Endothelial cell of umbilical vein (primary cell): Measurements from ENCODE around the gene RTL10. TPM values are rescaled to one million over a fixed set of nuclear protein-coding genes. Genes with fewer than 3 reads are reported as not detected.
A peak's percentile ranks its signal among the peaks of the same experiment; 100 is the strongest.

Experiments used
- BruUV-seq: library from RNA; stranded (reverse); fragments of 400-500 nt; replicated peaks from 2 replicates; lab custom pipeline; 2021; lab: Mats Ljungman, UMichigan
- CTCF ChIA-PET: fragments of 300-600, 350-600 bp; sonication (Branson Sonifier 250); formaldehyde crosslinking; loops from one replicate; lab custom pipeline; 2021; ENCODE audit warnings: antibody characterized with exemption, inconsistent platforms; lab: Charles Lee
- POLR2A ChIA-PET: fragments of 300-600, 350-600 bp; sonication (Branson Sonifier 250); formaldehyde crosslinking; loops from one replicate; lab custom pipeline; 2021; ENCODE audit warnings: antibody characterized with exemption, inconsistent platforms; lab: Charles Lee
- DNase-seq: peaks from one replicate; pipeline ENCODE4 v3.0.0-alpha.2; 2011; ENCODE audit warnings: low read depth, low spot score
- FAIRE-seq: peaks from 2 replicates; lab custom pipeline; 2011; peaks lifted over from hg19 to GRCh38; lab: Jason Lieb, UNC
- H2AFZ ChIP-seq: 2 replicates; pipeline ENCODE4 v1.6.0; 2012; ENCODE audit warnings: low read depth, low read length, control low read depth, inconsistent platforms
- H3K27ac ChIP-seq: 2 replicates; pipeline ENCODE4 v1.5.1; 2011; ENCODE audit warnings: low read depth, mild to moderate bottlenecking, control low read depth, low read length, moderate library complexity; ENCODE audit not compliant: insufficient read depth
- H3K27me3 ChIP-seq, 2 experiments: 2 replicates each; pipeline versions ENCODE4 v1.6.0 to v1.6.1; 2011; ENCODE audit warnings: low read length in 2 of 2, mixed read lengths in 1 of 2; ENCODE audit not compliant: control insufficient read depth in 2 of 2, insufficient read depth in 2 of 2
- H3K36me3 ChIP-seq, 2 experiments: 2 replicates in 1 of 2; 3 replicates in 1 of 2; pipeline ENCODE4 v1.5.1; 2011; ENCODE audit warnings: low read length in 2 of 2, mild to moderate bottlenecking in 1 of 2, moderate library complexity in 1 of 2; ENCODE audit not compliant: control insufficient read depth in 2 of 2, insufficient read depth in 2 of 2; ENCODE audit errors: extremely low read depth in 1 of 2
- H3K4me1 ChIP-seq: 3 replicates; pipeline ENCODE4 v1.5.1; 2011; ENCODE audit warnings: mild to moderate bottlenecking, low read length; ENCODE audit not compliant: control insufficient read depth, insufficient read depth; ENCODE audit errors: extremely low read depth
- H3K4me2 ChIP-seq: 2 replicates; pipeline ENCODE4 v1.6.1; 2011; ENCODE audit warnings: low read length, control low read depth, mixed read lengths; ENCODE audit not compliant: insufficient read depth
- H3K4me3 ChIP-seq, 3 experiments: fragments of 200-600 bp in 1 of 3; sonication (generic), shearing (Covaris generic) in 1 of 3; replicated peaks in 1 of 3; 2 replicates each; pipeline ENCODE4 v1.5.1; 2011 to 2016; ENCODE audit warnings: control low read depth in 3 of 3, low read length in 3 of 3, mild to moderate bottlenecking in 2 of 3, inconsistent platforms in 1 of 3, low read depth in 1 of 3, moderate library complexity in 1 of 3; ENCODE audit not compliant: insufficient read depth in 1 of 3
- H3K79me2 ChIP-seq: 2 replicates; pipeline ENCODE4 v1.6.0; 2012; ENCODE audit warnings: low read length, inconsistent platforms; ENCODE audit not compliant: control insufficient read depth, insufficient read depth
- H3K9ac ChIP-seq: replicated peaks from 2 replicates; pipeline ENCODE3; 2011; ENCODE audit warnings: low read length, control low read depth; ENCODE audit not compliant: insufficient read depth; ENCODE audit errors: extremely low read depth
- H3K9me1 ChIP-seq: replicated peaks from 3 replicates; pipeline ENCODE4 v1.6.0; 2011; ENCODE audit warnings: mild to moderate bottlenecking, low read length; ENCODE audit not compliant: control insufficient read depth, insufficient read depth; ENCODE audit errors: extremely low read depth
- H3K9me3 ChIP-seq: replicated peaks from 2 replicates; pipeline ENCODE4 v1.5.1; 2012; ENCODE audit warnings: low read length, inconsistent platforms; ENCODE audit not compliant: control insufficient read depth, insufficient read depth
- H4K20me1 ChIP-seq: replicated peaks from 2 replicates; pipeline ENCODE3; 2011; ENCODE audit warnings: mild to moderate bottlenecking, low read length; ENCODE audit not compliant: control insufficient read depth, insufficient read depth; ENCODE audit errors: extremely low read depth
- CTCF ChIP-seq, 2 donors: IDR thresholded peaks; 1 replicate in 1 of 2; 2 replicates in 1 of 2; pipeline ENCODE4 v1.5.1; 2011; ENCODE audit warnings: low read length in 2 of 2, mild to moderate bottlenecking in 2 of 2, moderate library complexity in 2 of 2, control low read depth in 1 of 2, inconsistent platforms in 1 of 2, low read depth in 1 of 2; ENCODE audit not compliant: insufficient read depth in 1 of 2; ENCODE audit errors: extremely low read depth in 1 of 2
- EZH2 ChIP-seq: IDR thresholded peaks from 2 replicates; pipeline ENCODE4 v1.6.1; 2012; ENCODE audit warnings: borderline replicate concordance, low read depth, mild to moderate bottlenecking, moderate library complexity, low read length, inconsistent platforms; ENCODE audit not compliant: severe bottlenecking
- FOS ChIP-seq: IDR thresholded peaks from 2 replicates; pipeline ENCODE4 v1.6.1; 2011; ENCODE audit warnings: mild to moderate bottlenecking, low read length, moderate library complexity, borderline replicate concordance; ENCODE audit not compliant: insufficient read depth
- GATA2 ChIP-seq: IDR thresholded peaks from 2 replicates; pipeline ENCODE4 v1.7.0; 2011; ENCODE audit warnings: low read depth, mild to moderate bottlenecking, moderate library complexity, mixed read lengths, low read length; ENCODE audit not compliant: insufficient read length, insufficient read depth
- JUN ChIP-seq: IDR thresholded peaks from 2 replicates; pipeline ENCODE4 v1.6.1; 2011; ENCODE audit warnings: borderline replicate concordance, low read depth; ENCODE audit not compliant: insufficient read length, insufficient read depth
- MAX ChIP-seq: IDR thresholded peaks from 2 replicates; pipeline ENCODE4 v1.6.1; 2011; ENCODE audit not compliant: insufficient read depth, insufficient read length
- MYC ChIP-seq: IDR thresholded peaks from one replicate; pipeline ENCODE4 v1.6.1; 2011; ENCODE audit warnings: mild to moderate bottlenecking, low read depth, low read length
- POLR2A ChIP-seq: IDR thresholded peaks from 2 replicates; pipeline ENCODE4 v1.6.1; 2012; ENCODE audit warnings: low read depth, mild to moderate bottlenecking, control low read depth, low read length
- POLR2AphosphoS5 ChIP-seq: IDR thresholded peaks from 2 replicates; pipeline ENCODE4 v1.6.1; 2012; ENCODE audit warnings: low read depth, mild to moderate bottlenecking, control low read depth, low read length, moderate library complexity; ENCODE audit not compliant: insufficient read depth
- dilution Hi-C: fragments of 300-500 bp; cut with MboI; formaldehyde crosslinking; loops from one replicate; pipeline ENCODE4 v1.15.0; 2019; ENCODE audit warnings: low sequenced_read_pairs; ENCODE audit not compliant: extremely low pct_ligation_motif_present
- intact Hi-C: fragments of 100-400 bp; cut with micrococcal nuclease; formaldehyde crosslinking; loops from one replicate; pipeline ENCODE4 v1.10.0; 2022
- polyA plus RNA-seq, 4 experiments: library from polyadenylated mRNA; depleted of rRNA in 3 of 4; stranded (reverse) in 3 of 4; unstranded in 1 of 4; fragments of >200 nt; gene quantifications; 2 replicates each; pipeline versions ENCODE4 v1.2.1 to v1.2.3, GENCODE V29; 2011 to 2012; ENCODE audit warnings: missing spikeins in 1 of 4
- total RNA-seq: library from RNA; stranded (reverse); gene quantifications from 2 replicates; pipeline ENCODE4 v1.2.3, GENCODE V29; 2021

The RTL10 gene
- total and polyA plus RNA-seq, 2 donors (not counting 3 experiments of a cell fraction or from before 2014, with no cell fraction given) = 31.9 to 40.8 TPM

GRCh38 chr22:19870153-19871022 lies 15.7 kb upstream of the RTL10 start:
- H4K20me1 ChIP-seq = no peaks in the 10 kb centered on the region
- no peak overlapping the region for H3K4me3 ChIP-seq
- no peak overlapping the region for H2AFZ ChIP-seq
- dilution Hi-C loops = no loop called here
- ChIA-PET CTCF (interaction anchor here (1.1 to 3.4 kb wide), 6 partner anchors 8 to 140 kb away, joined by 3 to 23 read pairs (median 8); no protein-coding TSS in a partner anchor), POLR2A (interaction anchor here (1.2 kb wide), 1 partner anchor 15 kb away, joined by 3 read pairs; no protein-coding TSS in a partner anchor)
- H3K9me3 ChIP-seq = no peaks in the 10 kb centered on the region
- H3K4me2 ChIP-seq = no peak overlapping the region
- no peak overlapping the region for H3K9ac ChIP-seq
- H3K9me1 ChIP-seq = no peaks in the 10 kb centered on the region
- BruUV-seq = TSS peak; percentile 3
- H3K4me1 ChIP-seq = peaks cover 15% of the 10 kb centered on the region
- H3K36me3 ChIP-seq = peaks cover 2 to 3% of the 10 kb centered on the region in 2 experiments
- FAIRE-seq (no peak), DNase-seq (no peak)
- TF ChIP-seq JUN (no peak), POLR2A (no peak), GATA2 (no peak), MYC (no peak), MAX (no peak), FOS (no peak), CTCF (IDR thresholded peaks at IDR 0.05; ENCODE audit: extremely low read depth in 1 of 2, insufficient read depth in 1 of 2, low read depth in 1 of 2, low read length in 2 of 2) (no peak), EZH2 (no peak), POLR2AphosphoS5 (no peak)
- H3K27me3 ChIP-seq = no peaks in the 10 kb centered on the region
- H3K79me2 ChIP-seq = no peaks in the 10 kb centered on the region
- H3K27ac ChIP-seq = no peak overlapping the region
- intact Hi-C loops = no loop called here
